ENCODE measurements around the gene MRTFA. TPM values are rescaled to one million over a fixed set of nuclear protein-coding genes. Genes with fewer than 3 reads are reported as not detected.
"Not testable (repeated sequence)": the region's sequence is repeated elsewhere in the genome, so short reads cannot be mapped to it uniquely, and the experiment has no call there.

The MRTFA gene
- total RNA-seq, 4 donors from 2014 or later = 45.5 to 90.2 (median 78.3) TPM

DNA sequence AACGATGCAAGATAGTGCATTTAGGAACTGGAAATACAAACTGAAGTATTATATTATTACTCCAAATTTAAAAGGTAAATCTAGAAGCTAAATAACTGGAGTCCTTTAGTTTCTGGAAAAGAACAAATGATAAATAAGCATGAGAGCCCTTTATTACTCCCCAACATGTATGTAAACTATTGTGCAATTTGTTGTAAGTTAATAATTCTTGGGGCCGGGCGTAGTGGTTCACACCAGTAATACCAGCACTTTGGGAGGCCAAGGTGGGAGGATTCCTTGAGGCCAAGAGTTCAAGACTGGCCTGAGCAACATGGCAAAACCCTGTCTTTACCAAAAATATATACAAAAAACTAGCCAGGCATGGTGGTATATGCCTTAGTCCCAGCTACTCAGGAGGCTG, 255.1 kb downstream of the MRTFA start:
- Histone ChIP-seq H3K9me3 (no peaks in the 10 kb centered on the region), H3K27ac (no peak overlapping the region), H3K27me3 (no peaks in the 10 kb centered on the region), H3K36me3 (no peaks in the 10 kb centered on the region), H3K4me3 (no peak overlapping the region), H3K4me1 (peaks cover 0 to 8% (median 0%) of the 10 kb centered on the region in 3 donors)
- TF ChIP-seq EP300 (IDR thresholded peaks at IDR 0.05) (no peak), POLR2AphosphoS5 (IDR thresholded peaks at IDR 0.05) (no peak), POLR2A (IDR thresholded peaks at IDR 0.05) (no peak)
- TF ChIP-seq, protein P1, sequence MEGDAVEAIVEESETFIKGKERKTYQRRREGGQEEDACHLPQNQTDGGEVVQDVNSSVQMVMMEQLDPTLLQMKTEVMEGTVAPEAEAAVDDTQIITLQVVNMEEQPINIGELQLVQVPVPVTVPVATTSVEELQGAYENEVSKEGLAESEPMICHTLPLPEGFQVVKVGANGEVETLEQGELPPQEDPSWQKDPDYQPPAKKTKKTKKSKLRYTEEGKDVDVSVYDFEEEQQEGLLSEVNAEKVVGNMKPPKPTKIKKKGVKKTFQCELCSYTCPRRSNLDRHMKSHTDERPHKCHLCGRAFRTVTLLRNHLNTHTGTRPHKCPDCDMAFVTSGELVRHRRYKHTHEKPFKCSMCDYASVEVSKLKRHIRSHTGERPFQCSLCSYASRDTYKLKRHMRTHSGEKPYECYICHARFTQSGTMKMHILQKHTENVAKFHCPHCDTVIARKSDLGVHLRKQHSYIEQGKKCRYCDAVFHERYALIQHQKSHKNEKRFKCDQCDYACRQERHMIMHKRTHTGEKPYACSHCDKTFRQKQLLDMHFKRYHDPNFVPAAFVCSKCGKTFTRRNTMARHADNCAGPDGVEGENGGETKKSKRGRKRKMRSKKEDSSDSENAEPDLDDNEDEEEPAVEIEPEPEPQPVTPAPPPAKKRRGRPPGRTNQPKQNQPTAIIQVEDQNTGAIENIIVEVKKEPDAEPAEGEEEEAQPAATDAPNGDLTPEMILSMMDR (IDR thresholded peaks at IDR 0.05) = no peak
- ATAC-seq = no peak
- WGBS, 2 donors (ENCODE audit: low coverage in 1 of 2) = 80 to 94% methylated on average over 1 to 3 of the region's 3 CpGs

DNA sequence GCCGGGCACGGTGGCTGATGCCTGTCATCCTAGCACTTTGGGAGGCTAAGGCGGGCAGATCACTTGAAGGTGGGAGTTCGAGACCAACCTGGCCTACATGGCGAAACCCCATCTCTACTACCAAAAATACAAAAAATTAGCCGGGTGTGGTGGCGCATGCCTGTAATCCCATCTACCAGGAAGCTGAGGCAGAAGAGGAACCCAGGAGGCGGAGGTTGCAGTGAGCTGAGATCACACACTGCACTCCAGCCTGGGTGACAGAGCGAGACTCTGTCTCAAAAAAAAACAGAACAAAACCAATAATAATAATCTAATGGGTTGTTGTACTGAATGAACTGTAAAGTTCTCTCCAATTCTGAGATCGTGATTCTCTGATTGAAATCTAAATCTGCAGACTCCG, 258.1 kb downstream of the MRTFA start:
- WGBS, 2 donors (ENCODE audit: low coverage in 1 of 2) = 91 to 92% methylated on average over 10 to 11 of the region's 11 CpGs
- H3K27me3 ChIP-seq, ATAC-seq, H3K36me3 ChIP-seq, H3K4me1 ChIP-seq, H3K4me3 ChIP-seq, H3K9me3 ChIP-seq, H3K27ac ChIP-seq: not testable (repeated sequence)

GRCh38 chr22:40377931-40378330, 258.6 kb downstream of the MRTFA start:
- no peak for ATAC-seq
- TF ChIP-seq, protein P1 (IDR thresholded peaks at IDR 0.05) = no peak
- TF ChIP-seq POLR2A (IDR thresholded peaks at IDR 0.05) = no peak
- TF ChIP-seq POLR2AphosphoS5 (IDR thresholded peaks at IDR 0.05) = no peak
- TF ChIP-seq EP300 (IDR thresholded peaks at IDR 0.05) = no peak
- 89 to 97% methylated on average over 1 to 2 of the region's 2 CpGs for WGBS, 2 donors (ENCODE audit: low coverage in 1 of 2)
- no peaks in the 10 kb centered on the region for H3K36me3 ChIP-seq
- H3K4me3 ChIP-seq = no peak overlapping the region
- H3K4me1 ChIP-seq = no peaks in the 10 kb centered on the region
- H3K27ac ChIP-seq = no peak overlapping the region
- no peaks in the 10 kb centered on the region for H3K27me3 ChIP-seq
- no peaks in the 10 kb centered on the region for H3K9me3 ChIP-seq

DNA sequence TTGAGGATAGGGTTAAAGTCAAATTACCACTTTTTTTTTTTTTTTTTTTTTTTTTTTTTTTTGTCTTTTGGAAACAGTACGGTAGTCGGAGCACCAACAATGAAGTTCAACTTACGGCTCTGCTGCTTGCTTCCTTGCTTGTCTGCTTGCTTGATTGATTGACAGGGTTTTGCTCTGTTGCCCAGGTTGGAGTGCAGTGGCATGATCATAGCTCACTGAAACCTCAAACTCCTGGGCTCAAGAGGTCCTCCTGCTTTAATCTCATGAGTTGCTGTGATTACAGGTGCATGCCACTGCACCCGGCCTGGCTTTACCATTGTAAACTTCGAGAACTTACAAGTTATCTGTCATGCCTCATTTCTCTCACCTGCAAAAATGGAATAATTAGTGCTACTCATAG, 260.4 kb downstream of the MRTFA start:
- H3K36me3 ChIP-seq = no peaks in the 10 kb centered on the region
- H3K4me3 ChIP-seq = no peak overlapping the region
- H3K4me1 ChIP-seq = peaks cover 0 to 15% (median 3%) of the 10 kb centered on the region in 3 donors
- no peaks in the 10 kb centered on the region for H3K27me3 ChIP-seq
- no peaks in the 10 kb centered on the region for H3K9me3 ChIP-seq
- no peak for ATAC-seq
- no peak overlapping the region for H3K27ac ChIP-seq
- whole genome bisulfite sequencing, 2 donors (ENCODE audit: low coverage in 1 of 2) = 92 to 95% methylated on average over 2 to 5 of the region's 5 CpGs
- TF ChIP-seq EP300 (IDR thresholded peaks at IDR 0.05) = no peak
- TF ChIP-seq, protein P1 (IDR thresholded peaks at IDR 0.05) = no peak
- no peak for TF ChIP-seq POLR2A (IDR thresholded peaks at IDR 0.05)
- TF ChIP-seq POLR2AphosphoS5 (IDR thresholded peaks at IDR 0.05) = no peak

DNA sequence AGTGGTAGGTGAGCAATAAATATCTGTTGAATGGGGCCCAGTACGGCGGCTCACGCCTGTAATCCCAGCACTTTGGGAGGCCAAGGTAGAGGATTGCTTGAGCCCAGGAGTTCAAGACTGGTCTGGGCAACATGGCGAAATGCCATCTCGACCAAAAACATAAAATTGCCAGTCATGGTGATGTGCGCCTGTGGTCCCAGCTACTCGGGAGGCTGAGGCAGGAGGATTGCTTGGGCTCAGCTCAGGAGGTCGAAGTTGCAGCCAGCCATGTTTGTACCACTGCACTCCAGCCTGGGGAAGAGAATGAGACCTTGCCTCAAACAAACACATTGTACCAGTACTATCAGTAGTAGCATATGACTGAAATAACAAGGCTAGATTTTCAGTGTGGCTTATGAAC, 262.0 kb downstream of the MRTFA start:
- Histone ChIP-seq H3K27me3 (no peaks in the 10 kb centered on the region), H3K36me3 (no peaks in the 10 kb centered on the region), H3K4me3 (no peak overlapping the region), H3K4me1 (peaks cover 0 to 17% (median 3%) of the 10 kb centered on the region in 3 donors), H3K27ac (no peak overlapping the region), H3K9me3 (no peaks in the 10 kb centered on the region)
- ATAC-seq = no peak
- WGBS, 2 donors (ENCODE audit: low coverage in 1 of 2) = 90 to 96% methylated on average over 3 to 4 of the region's 8 CpGs
- no peak for TF ChIP-seq POLR2AphosphoS5 (IDR thresholded peaks at IDR 0.05)
- TF ChIP-seq, protein P1 (IDR thresholded peaks at IDR 0.05) = no peak
- no peak for TF ChIP-seq EP300 (IDR thresholded peaks at IDR 0.05)
- no peak for TF ChIP-seq POLR2A (IDR thresholded peaks at IDR 0.05)
